K562 treated with DMSO at 1 percent for 12 hours (cell line): Measurements from ENCODE around the gene CAPN14. TPM values are rescaled to one million over a fixed set of nuclear protein-coding genes. Genes with fewer than 3 reads are reported as not detected.

Experiments used
- total RNA-seq: library from RNA; unstranded; fragments of 300-600 nt; gene quantifications from 2 replicates; pipeline ENCODE4 v1.2.3, GENCODE V29; 2022; ENCODE audit not compliant: insufficient read depth

CAPN14 gene, protein sequence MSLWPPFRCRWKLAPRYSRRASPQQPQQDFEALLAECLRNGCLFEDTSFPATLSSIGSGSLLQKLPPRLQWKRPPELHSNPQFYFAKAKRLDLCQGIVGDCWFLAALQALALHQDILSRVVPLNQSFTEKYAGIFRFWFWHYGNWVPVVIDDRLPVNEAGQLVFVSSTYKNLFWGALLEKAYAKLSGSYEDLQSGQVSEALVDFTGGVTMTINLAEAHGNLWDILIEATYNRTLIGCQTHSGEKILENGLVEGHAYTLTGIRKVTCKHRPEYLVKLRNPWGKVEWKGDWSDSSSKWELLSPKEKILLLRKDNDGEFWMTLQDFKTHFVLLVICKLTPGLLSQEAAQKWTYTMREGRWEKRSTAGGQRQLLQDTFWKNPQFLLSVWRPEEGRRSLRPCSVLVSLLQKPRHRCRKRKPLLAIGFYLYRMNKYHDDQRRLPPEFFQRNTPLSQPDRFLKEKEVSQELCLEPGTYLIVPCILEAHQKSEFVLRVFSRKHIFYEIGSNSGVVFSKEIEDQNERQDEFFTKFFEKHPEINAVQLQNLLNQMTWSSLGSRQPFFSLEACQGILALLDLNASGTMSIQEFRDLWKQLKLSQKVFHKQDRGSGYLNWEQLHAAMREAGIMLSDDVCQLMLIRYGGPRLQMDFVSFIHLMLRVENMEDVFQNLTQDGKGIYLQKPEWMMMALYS
- total RNA-seq, result not detected in 2 replicates

GRCh38 chr2:31217465-31218200 lies at the start of gene CAPN14:
CAPN14 (minus strand) TSS chr2:31217515; CDS start chr2:31205447, 12,068 bp downstream.

GRCh38 chr2:31233741-31234682 lies 16.7 kb upstream of the CAPN14 start, which contains the start of gene EHD3:
EHD3 (plus strand) TSS chr2:31234152; CDS start chr2:31234622, 470 bp downstream.

GRCh38 chr2:31138037-31138962 lies 79.0 kb downstream of the CAPN14 start, which contains the start of gene GALNT14:
GALNT14 (minus strand) TSS chr2:31138440; CDS start chr2:31138086, 354 bp downstream.

Other genes starting within 250 kb of the CAPN14 start
- not detected in 2 replicates for gene GALNT14, start 79.1 kb downstream of the CAPN14 start, total RNA-seq
- 0.16 TPM in 1 of 2 replicates, not detected in the other for gene EHD3, start 16.6 kb upstream of the CAPN14 start, total RNA-seq
- gene XDH, start 197.2 kb upstream of the CAPN14 start, total RNA-seq, result not detected in 2 replicates